ELR (cell line): ENCODE data around the gene KCNIP3.
"Not testable (repeated sequence)": the region's sequence is repeated elsewhere in the genome, so short reads cannot be mapped to it uniquely, and the experiment has no call there.

Source experiments
- DNase-seq: peaks from one replicate; pipeline ENCODE4 v3.0.0-alpha.2; 2015; ENCODE audit warnings: low read depth

KCNIP3 gene

GRCh38 chr2:95411239-95411638 is 114.1 kb downstream of the KCNIP3 start:
- peak; percentile 63 for DNase-seq

- DNase-seq: peak; percentile 80
Observed at GRCh38 chr2:95414015-95414594, 117.0 kb downstream of the KCNIP3 start.

GRCh38 chr2:95415138-95415537 is 118.0 kb downstream of the KCNIP3 start:
- not testable (repeated sequence) for DNase-seq

- not testable (repeated sequence) for DNase-seq
Observed at GRCh38 chr2:95415561-95415960, 118.4 kb downstream of the KCNIP3 start.

- DNase-seq: not testable (repeated sequence)
Observed at GRCh38 chr2:95427196-95427867, 130.2 kb downstream of the KCNIP3 start.

- not testable (repeated sequence) for DNase-seq
Observed at GRCh38 chr2:95429748-95430467, 132.8 kb downstream of the KCNIP3 start.

- DNase-seq: not testable (repeated sequence)
Observed at GRCh38 chr2:95433373-95433772, 136.2 kb downstream of the KCNIP3 start.

- DNase-seq: not testable (repeated sequence)
Observed at GRCh38 chr2:95433973-95434372, 136.8 kb downstream of the KCNIP3 start.

- DNase-seq: peak; percentile 78
Observed at GRCh38 chr2:95434507-95435076, 137.4 kb downstream of the KCNIP3 start.

- not testable (repeated sequence) for DNase-seq
Observed at GRCh38 chr2:95435162-95435871, 138.2 kb downstream of the KCNIP3 start.
